Liver (tissue), 9 donors: ENCODE measurements around the gene CNRIP1. TPM values are rescaled to one million over a fixed set of nuclear protein-coding genes. Genes with fewer than 3 reads are reported as not detected.

ENCODE experiments used
- DNase-seq: peaks from one replicate; pipeline ENCODE4 v3.0.0-alpha.2; 2017; ENCODE audit warnings: low spot score
- H3K27ac ChIP-seq, 2 donors: one replicate each; pipeline ENCODE4 v1.7.0; 2013; ENCODE audit warnings: inconsistent platforms in 2 of 2, low read length in 2 of 2, control low read depth in 1 of 2, low read depth in 1 of 2, mild to moderate bottlenecking in 1 of 2
- H3K27me3 ChIP-seq, 4 donors: one replicate each; pipeline versions ENCODE4 v1.6.1 to v1.7.0; 2013; ENCODE audit warnings: low read length in 3 of 4, inconsistent platforms in 1 of 4, mild to moderate bottlenecking in 1 of 4, moderate library complexity in 1 of 4; ENCODE audit not compliant: control insufficient read depth in 4 of 4, insufficient read depth in 4 of 4
- H3K36me3 ChIP-seq, 4 donors: one replicate each; pipeline versions ENCODE4 v1.6.1 to v1.7.0; 2013; ENCODE audit warnings: low read length in 3 of 4, mild to moderate bottlenecking in 3 of 4, low read depth in 1 of 4, moderate library complexity in 1 of 4; ENCODE audit not compliant: control insufficient read depth in 4 of 4, insufficient read depth in 3 of 4
- H3K4me1 ChIP-seq, 4 donors: one replicate each; pipeline versions ENCODE4 v1.6.1 to v1.7.0; 2013; ENCODE audit warnings: low read length in 3 of 4, mild to moderate bottlenecking in 3 of 4, moderate library complexity in 1 of 4; ENCODE audit not compliant: control insufficient read depth in 4 of 4, insufficient read depth in 4 of 4
- H3K4me3 ChIP-seq, 3 donors: one replicate each; pipeline versions ENCODE4 v1.6.1 to v1.7.0; 2013; ENCODE audit warnings: low read length in 3 of 3, control low read depth in 1 of 3, low read depth in 1 of 3, mild to moderate bottlenecking in 1 of 3
- H3K9ac ChIP-seq, 2 donors: one replicate each; pipeline ENCODE4 v1.7.0; 2013; ENCODE audit warnings: low read length in 2 of 2, mild to moderate bottlenecking in 2 of 2, moderate library complexity in 2 of 2, control low read depth in 1 of 2, low read depth in 1 of 2
- H3K9me3 ChIP-seq, 4 donors: one replicate each; pipeline versions ENCODE4 v1.6.1 to v1.7.0; 2013; ENCODE audit warnings: low read length in 3 of 4; ENCODE audit not compliant: control insufficient read depth in 4 of 4
- EGR1 ChIP-seq, 2 donors: IDR thresholded peaks; 2 replicates each; pipeline ENCODE4 v1.6.1; 2016 to 2018; ENCODE audit warnings: antibody characterized with exemption in 2 of 2, low read depth in 2 of 2
- FOXA1 ChIP-seq: IDR thresholded peaks from 2 replicates; pipeline ENCODE4 v1.6.1; 2016; ENCODE audit warnings: antibody characterized with exemption
- FOXA2 ChIP-seq: IDR thresholded peaks from 2 replicates; pipeline ENCODE4 v1.6.1; 2016; ENCODE audit warnings: antibody characterized with exemption
- GABPA ChIP-seq, 2 donors: IDR thresholded peaks in 1 of 2; conservative IDR thresholded peaks in 1 of 2; 2 replicates each; pipeline ENCODE4 v1.6.1; 2016; ENCODE audit warnings: antibody characterized with exemption in 2 of 2, mild to moderate bottlenecking in 1 of 2, moderate library complexity in 1 of 2
- HNF4A ChIP-seq, 2 donors: conservative IDR thresholded peaks; 2 replicates each; pipeline ENCODE4 v1.6.1; 2016; ENCODE audit warnings: antibody characterized with exemption in 2 of 2, mild to moderate bottlenecking in 2 of 2
- HNF4G ChIP-seq: IDR thresholded peaks from 2 replicates; pipeline ENCODE4 v1.6.1; 2016; ENCODE audit warnings: antibody characterized with exemption
- JUND ChIP-seq, 2 donors: IDR thresholded peaks; 2 replicates each; pipeline ENCODE4 v1.6.1; 2016; ENCODE audit warnings: antibody characterized with exemption in 2 of 2
- NR2F2 ChIP-seq: IDR thresholded peaks from 2 replicates; pipeline ENCODE4 v1.6.1; 2016; ENCODE audit warnings: antibody characterized with exemption
- RAD21 ChIP-seq, 2 donors: IDR thresholded peaks; 2 replicates each; pipeline ENCODE4 v1.6.1; 2016; ENCODE audit warnings: antibody characterized with exemption in 2 of 2, mild to moderate bottlenecking in 2 of 2
- RXRA ChIP-seq, 2 donors: IDR thresholded peaks; 2 replicates each; pipeline ENCODE4 v1.6.1; 2017 to 2018; ENCODE audit warnings: antibody characterized with exemption in 2 of 2, mild to moderate bottlenecking in 1 of 2
- TAF1 ChIP-seq: conservative IDR thresholded peaks from 2 replicates; pipeline ENCODE4 v1.6.1; 2016; ENCODE audit warnings: antibody characterized with exemption, mild to moderate bottlenecking
- YY1 ChIP-seq: IDR thresholded peaks from 2 replicates; pipeline ENCODE4 v1.6.1; 2016; ENCODE audit warnings: antibody characterized with exemption, mild to moderate bottlenecking
- WGBS: extraction: QIAGEN DNeasy Blood & Tissue Kit; methylation state at CpG from one replicate; pipeline ENCODE4 v1.1.7; 2013; 5-methylcytosine and 5-hydroxymethylcytosine counted together
- polyA plus RNA-seq, 2 donors: library from polyadenylated mRNA; stranded (reverse) in 1 of 2; unstranded in 1 of 2; fragments of 200-250 nt in 1 of 2; fragments of >200 nt in 1 of 2; fragmentation: Nextera tagmentation in 1 of 2; extraction: Ambion mirVana in 1 of 2; gene quantifications; one replicate each; pipeline versions ENCODE4 v1.2.1 to v1.2.3, GENCODE V29; 2013 to 2015
- total RNA-seq, 2 donors: library from RNA; depleted of rRNA; stranded (reverse); fragments of >200 nt; gene quantifications; one replicate each; pipeline ENCODE4 v1.2.3, GENCODE V29; 2014
- TF ChIP-seq, protein P1 (sequence below): fragments of 150-350 bp; IDR thresholded peaks from 2 replicates; pipeline ENCODE4 v1.5.1; 2017; ENCODE audit warnings: improper control_type of control experiment, low read depth, low read length; ENCODE audit not compliant: missing input control
- TF ChIP-seq, protein P2 (sequence below): IDR thresholded peaks from 2 replicates; pipeline ENCODE4 v1.6.1; 2016; ENCODE audit warnings: antibody characterized with exemption, mild to moderate bottlenecking
- TF ChIP-seq, protein P3 (sequence below): IDR thresholded peaks from 2 replicates; pipeline ENCODE4 v1.6.1; 2016; ENCODE audit warnings: antibody characterized with exemption
- donor health status: healthy.
- donor health status: healthy.
- donor health status: healthy.
- donor health status: healthy.
- donor health status: healthy.

The CNRIP1 gene
- total and polyA plus RNA-seq, 4 donors: 2.8 to 26.4 (median 3.1) TPM

DNA sequence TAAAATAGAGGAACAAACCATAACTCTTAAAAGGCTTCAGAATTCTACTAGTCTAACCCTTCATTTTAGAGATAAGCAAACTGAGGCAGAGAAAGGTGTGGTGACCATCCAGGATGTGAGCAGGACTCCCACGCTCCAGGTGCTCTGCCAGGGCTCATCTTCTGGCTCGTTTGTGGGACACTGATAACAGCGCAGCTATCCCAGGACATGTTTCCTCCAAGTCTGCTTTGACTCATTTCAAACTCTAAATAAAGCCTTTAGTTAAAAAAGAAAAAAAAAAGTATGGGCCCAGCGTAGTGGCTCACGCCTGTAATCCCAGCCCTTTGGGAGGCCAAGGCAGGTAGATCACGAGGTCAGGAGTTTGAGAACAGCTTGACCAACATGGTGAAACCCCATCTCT lies 28.4 kb downstream of the CNRIP1 start:
- Histone ChIP-seq H3K36me3 (no peaks in the 10 kb centered on the region), H3K27me3 (no peaks in the 10 kb centered on the region), H3K9me3 (no peaks in the 10 kb centered on the region), H3K4me1 (peaks cover 0 to 4% (median under 1%) of the 10 kb centered on the region in 4 donors), H3K4me3 (no peak overlapping the region), H3K27ac (no peak overlapping the region), H3K9ac (no peak overlapping the region)
- DNase-seq: no peak
- 72% methylated on average over 6 of the region's 6 CpGs for WGBS
- TF ChIP-seq, protein P1, sequence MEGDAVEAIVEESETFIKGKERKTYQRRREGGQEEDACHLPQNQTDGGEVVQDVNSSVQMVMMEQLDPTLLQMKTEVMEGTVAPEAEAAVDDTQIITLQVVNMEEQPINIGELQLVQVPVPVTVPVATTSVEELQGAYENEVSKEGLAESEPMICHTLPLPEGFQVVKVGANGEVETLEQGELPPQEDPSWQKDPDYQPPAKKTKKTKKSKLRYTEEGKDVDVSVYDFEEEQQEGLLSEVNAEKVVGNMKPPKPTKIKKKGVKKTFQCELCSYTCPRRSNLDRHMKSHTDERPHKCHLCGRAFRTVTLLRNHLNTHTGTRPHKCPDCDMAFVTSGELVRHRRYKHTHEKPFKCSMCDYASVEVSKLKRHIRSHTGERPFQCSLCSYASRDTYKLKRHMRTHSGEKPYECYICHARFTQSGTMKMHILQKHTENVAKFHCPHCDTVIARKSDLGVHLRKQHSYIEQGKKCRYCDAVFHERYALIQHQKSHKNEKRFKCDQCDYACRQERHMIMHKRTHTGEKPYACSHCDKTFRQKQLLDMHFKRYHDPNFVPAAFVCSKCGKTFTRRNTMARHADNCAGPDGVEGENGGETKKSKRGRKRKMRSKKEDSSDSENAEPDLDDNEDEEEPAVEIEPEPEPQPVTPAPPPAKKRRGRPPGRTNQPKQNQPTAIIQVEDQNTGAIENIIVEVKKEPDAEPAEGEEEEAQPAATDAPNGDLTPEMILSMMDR: no peak
- TF ChIP-seq FOXA1: no peak

DNA sequence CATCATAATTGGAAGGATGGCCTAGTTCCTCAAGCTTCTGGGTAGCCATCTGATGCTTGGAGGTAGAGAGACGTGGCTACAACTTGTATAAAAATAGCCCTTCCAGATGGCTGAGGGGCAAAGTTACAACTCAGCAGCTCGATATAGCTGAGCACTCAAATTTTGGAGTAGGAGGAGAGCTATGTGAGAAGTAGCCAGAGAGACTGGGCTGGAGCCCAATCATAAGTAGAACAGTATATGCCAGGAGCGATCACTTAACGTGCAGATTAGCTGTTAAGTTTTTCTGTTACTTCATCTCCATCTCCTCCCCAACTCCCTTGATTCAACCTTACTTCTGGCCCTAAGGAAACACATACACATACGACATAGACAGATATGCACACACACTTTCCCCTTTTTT lies 28.8 kb downstream of the CNRIP1 start:
- TF ChIP-seq NR2F2: no peak
- Histone ChIP-seq H3K9me3 (no peaks in the 10 kb centered on the region), H3K27me3 (no peaks in the 10 kb centered on the region), H3K36me3 (no peaks in the 10 kb centered on the region), H3K9ac (no peak overlapping the region), H3K27ac (no peak overlapping the region), H3K4me3 (no peak overlapping the region), H3K4me1 (peaks cover 0 to 4% (median under 1%) of the 10 kb centered on the region in 4 donors)
- WGBS: 61% methylated on average over 5 of the region's 5 CpGs
- DNase-seq: no peak

DNA sequence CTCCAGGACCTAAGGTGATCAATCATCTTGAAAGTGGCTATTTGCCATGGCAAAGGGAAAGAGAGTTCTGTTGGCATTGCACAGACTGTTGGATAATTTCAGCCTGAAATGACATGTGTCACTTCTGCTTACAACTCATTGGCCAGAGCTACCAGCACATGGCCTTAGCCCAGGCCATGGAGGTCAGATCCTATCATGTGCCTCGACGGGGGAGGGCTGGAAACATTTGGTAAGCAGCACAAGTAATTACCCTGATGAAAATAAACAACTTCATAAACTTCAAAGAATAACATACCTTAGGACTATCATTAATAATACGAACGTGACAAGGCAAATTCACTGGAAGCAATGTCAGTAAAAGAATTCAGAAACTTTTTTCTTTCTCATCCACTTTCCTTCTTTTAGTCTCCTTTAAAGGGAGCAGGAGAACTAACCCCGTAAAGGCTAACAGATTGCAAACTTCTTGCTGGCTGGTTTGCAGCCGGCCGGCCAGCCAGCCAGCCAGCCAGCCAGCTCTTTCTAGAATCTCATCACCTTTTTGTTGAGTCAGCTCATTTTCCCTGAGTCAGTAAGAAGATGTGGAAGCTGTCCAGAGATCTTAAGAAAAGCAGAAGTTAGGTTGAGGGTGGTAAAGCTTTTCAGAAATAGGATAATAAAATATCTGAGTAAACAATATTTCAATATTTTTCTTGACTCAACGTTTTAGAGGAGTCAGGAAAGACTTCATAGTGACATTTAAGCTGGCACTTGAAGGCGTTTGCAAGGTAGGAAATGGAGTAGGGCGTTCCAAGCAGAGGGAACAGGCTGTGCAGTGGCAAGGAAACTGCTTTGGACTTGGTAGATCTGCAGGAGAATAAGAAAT lies 31.9 kb downstream of the CNRIP1 start:
- Histone ChIP-seq H3K36me3 (no peaks in the 10 kb centered on the region), H3K4me1 (peaks cover 0 to 4% (median under 1%) of the 10 kb centered on the region in 4 donors), H3K4me3 (no peak overlapping the region), H3K27ac (no peak overlapping the region), H3K9ac (no peak overlapping the region), H3K27me3 (no peaks in the 10 kb centered on the region), H3K9me3 (no peaks in the 10 kb centered on the region)
- WGBS: 37% methylated on average over 10 of the region's 10 CpGs
- DNase-seq: no peak
- TF ChIP-seq GABPA (IDR thresholded peaks at IDR 0.05 in 1 of 2, conservative IDR thresholded peaks at IDR 0.05 in 1 of 2): no peak

DNA sequence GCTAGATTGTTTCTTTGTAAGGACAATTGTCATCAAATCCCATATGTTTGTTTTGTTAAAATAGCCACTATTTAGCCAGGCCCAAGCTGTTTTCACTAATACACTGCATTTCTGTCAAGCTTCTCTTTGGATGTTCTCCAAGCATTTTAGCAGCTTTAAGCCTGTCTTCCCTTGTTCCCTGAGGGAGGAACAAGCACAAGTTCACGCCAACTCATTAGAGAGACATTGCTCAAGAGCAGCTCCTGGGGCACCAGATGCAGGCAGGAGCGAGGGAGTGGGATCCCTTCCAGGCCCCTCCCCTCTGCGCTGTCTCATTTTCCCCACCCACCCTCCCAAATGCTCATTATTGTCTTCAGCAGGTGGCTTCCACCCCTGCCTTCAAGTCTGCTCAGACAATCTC lies 34.9 kb downstream of the CNRIP1 start:
- no peaks in the 10 kb centered on the region for H3K9me3 ChIP-seq
- DNase-seq: no peak
- no peak overlapping the region for H3K4me3 ChIP-seq
- 75% methylated on average over 3 of the region's 3 CpGs for WGBS
- H3K27ac ChIP-seq: no peak overlapping the region
- no peak overlapping the region for H3K9ac ChIP-seq
- H3K36me3 ChIP-seq: no peaks in the 10 kb centered on the region
- H3K27me3 ChIP-seq: no peaks in the 10 kb centered on the region
- H3K4me1 ChIP-seq: peaks cover 2 to 12% (median 9%) of the 10 kb centered on the region in 4 donors
- TF ChIP-seq FOXA2 (no peak), NR2F2 (no peak), JUND (IDR thresholded peaks at IDR 0.05) (no peak), EGR1 (IDR thresholded peaks at IDR 0.05; ENCODE audit: low read depth in 2 of 2) (no peak), RXRA (IDR thresholded peaks at IDR 0.05) (no peak), GABPA (IDR thresholded peaks at IDR 0.05 in 1 of 2, conservative IDR thresholded peaks at IDR 0.05 in 1 of 2) (no peak), TAF1 (no peak), FOXA1 (no peak), YY1 (no peak), HNF4A (conservative IDR thresholded peaks at IDR 0.05) (no peak), RAD21 (IDR thresholded peaks at IDR 0.05) (no peak), HNF4G (no peak)
- TF ChIP-seq, protein P2, sequence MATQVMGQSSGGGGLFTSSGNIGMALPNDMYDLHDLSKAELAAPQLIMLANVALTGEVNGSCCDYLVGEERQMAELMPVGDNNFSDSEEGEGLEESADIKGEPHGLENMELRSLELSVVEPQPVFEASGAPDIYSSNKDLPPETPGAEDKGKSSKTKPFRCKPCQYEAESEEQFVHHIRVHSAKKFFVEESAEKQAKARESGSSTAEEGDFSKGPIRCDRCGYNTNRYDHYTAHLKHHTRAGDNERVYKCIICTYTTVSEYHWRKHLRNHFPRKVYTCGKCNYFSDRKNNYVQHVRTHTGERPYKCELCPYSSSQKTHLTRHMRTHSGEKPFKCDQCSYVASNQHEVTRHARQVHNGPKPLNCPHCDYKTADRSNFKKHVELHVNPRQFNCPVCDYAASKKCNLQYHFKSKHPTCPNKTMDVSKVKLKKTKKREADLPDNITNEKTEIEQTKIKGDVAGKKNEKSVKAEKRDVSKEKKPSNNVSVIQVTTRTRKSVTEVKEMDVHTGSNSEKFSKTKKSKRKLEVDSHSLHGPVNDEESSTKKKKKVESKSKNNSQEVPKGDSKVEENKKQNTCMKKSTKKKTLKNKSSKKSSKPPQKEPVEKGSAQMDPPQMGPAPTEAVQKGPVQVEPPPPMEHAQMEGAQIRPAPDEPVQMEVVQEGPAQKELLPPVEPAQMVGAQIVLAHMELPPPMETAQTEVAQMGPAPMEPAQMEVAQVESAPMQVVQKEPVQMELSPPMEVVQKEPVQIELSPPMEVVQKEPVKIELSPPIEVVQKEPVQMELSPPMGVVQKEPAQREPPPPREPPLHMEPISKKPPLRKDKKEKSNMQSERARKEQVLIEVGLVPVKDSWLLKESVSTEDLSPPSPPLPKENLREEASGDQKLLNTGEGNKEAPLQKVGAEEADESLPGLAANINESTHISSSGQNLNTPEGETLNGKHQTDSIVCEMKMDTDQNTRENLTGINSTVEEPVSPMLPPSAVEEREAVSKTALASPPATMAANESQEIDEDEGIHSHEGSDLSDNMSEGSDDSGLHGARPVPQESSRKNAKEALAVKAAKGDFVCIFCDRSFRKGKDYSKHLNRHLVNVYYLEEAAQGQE: no peak
- TF ChIP-seq, protein P1: no peak
- TF ChIP-seq, protein P3, sequence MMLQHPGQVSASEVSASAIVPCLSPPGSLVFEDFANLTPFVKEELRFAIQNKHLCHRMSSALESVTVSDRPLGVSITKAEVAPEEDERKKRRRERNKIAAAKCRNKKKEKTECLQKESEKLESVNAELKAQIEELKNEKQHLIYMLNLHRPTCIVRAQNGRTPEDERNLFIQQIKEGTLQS: no peak
